Measurements from ENCODE around the gene CLTRN.

Gene CLTRN

GRCh38 chrX:15683193-15683592 lies 18.6 kb upstream of the CLTRN start:
- no peaks in the 10 kb centered on the region for H3K9me3 ChIP-seq (ENCODE audit: control insufficient read depth, insufficient read depth, low read length)
- H3K79me2 ChIP-seq (ENCODE audit: control insufficient read depth, low read length) = peaks cover 54% of the 10 kb centered on the region
- no peak overlapping the region for H3K4me2 ChIP-seq (ENCODE audit: low read length)
- H3K36me3 ChIP-seq (ENCODE audit: control insufficient read depth, low read length) = peaks cover 5% of the 10 kb centered on the region; the same call in 1 of the 2 replicates
- no peaks in the 10 kb centered on the region for H3K9me2 ChIP-seq (replicated peaks; ENCODE audit: control insufficient read depth, low read length)
- no peaks in the 10 kb centered on the region for H3F3A ChIP-seq (ENCODE audit: control insufficient read depth, insufficient read depth)
- no peaks in the 10 kb centered on the region for H4K20me1 ChIP-seq (ENCODE audit: control insufficient read depth, insufficient read depth, low read depth, low read length)
- no peak for TF ChIP-seq CTCF (IDR thresholded peaks at IDR 0.05; ENCODE audit: low read depth, low read length, poor library complexity, severe bottlenecking)
- no peak overlapping the region for H3K4me3 ChIP-seq (ENCODE audit: low read length)
- no peak overlapping the region for H3K27ac ChIP-seq (ENCODE audit: low read depth, low read length)
- no peaks in the 10 kb centered on the region for H3K27me3 ChIP-seq (ENCODE audit: control insufficient read depth, low read length)
- no peaks in the 10 kb centered on the region for H3K4me1 ChIP-seq (ENCODE audit: control insufficient read depth, low read length)

GRCh38 chrX:15681433-15681832 lies 16.8 kb upstream of the CLTRN start:
- Histone ChIP-seq H3K9me3 (ENCODE audit: control insufficient read depth, insufficient read depth, low read length) (no peaks in the 10 kb centered on the region), H3K4me2 (ENCODE audit: low read length) (no peak overlapping the region), H3K4me1 (ENCODE audit: control insufficient read depth, low read length) (peaks cover 11% of the 10 kb centered on the region), H3K36me3 (ENCODE audit: control insufficient read depth, low read length) (0 out of 2 replicates have a peak, but pooled peaks cover 4% of the 10 kb centered on the region), H3K27ac (ENCODE audit: low read depth, low read length) (no peak overlapping the region), H3K4me3 (ENCODE audit: low read length) (no peak overlapping the region), H3F3A (ENCODE audit: control insufficient read depth, insufficient read depth) (no peaks in the 10 kb centered on the region), H3K9me2 (replicated peaks; ENCODE audit: control insufficient read depth, low read length) (no peaks in the 10 kb centered on the region), H4K20me1 (ENCODE audit: control insufficient read depth, insufficient read depth, low read depth, low read length) (no peaks in the 10 kb centered on the region), H3K79me2 (ENCODE audit: control insufficient read depth, low read length) (peaks cover 64% of the 10 kb centered on the region), H3K27me3 (ENCODE audit: control insufficient read depth, low read length) (no peaks in the 10 kb centered on the region)
- TF ChIP-seq EZH2phosphoT487 (IDR thresholded peaks at IDR 0.05; ENCODE audit: borderline replicate concordance, low read length) (no peak), CTCF (IDR thresholded peaks at IDR 0.05; ENCODE audit: low read depth, low read length, poor library complexity, severe bottlenecking) (no peak)

GRCh38 chrX:15680401-15680800 lies 15.8 kb upstream of the CLTRN start:
- Histone ChIP-seq H3K4me2 (ENCODE audit: low read length) (no peak overlapping the region), H3K9me2 (replicated peaks; ENCODE audit: control insufficient read depth, low read length) (no peaks in the 10 kb centered on the region), H3K79me2 (ENCODE audit: control insufficient read depth, low read length) (peaks cover 73% of the 10 kb centered on the region), H3K36me3 (ENCODE audit: control insufficient read depth, low read length) (0 out of 2 replicates have a peak, but pooled peaks cover 4% of the 10 kb centered on the region), H3K9me3 (ENCODE audit: control insufficient read depth, insufficient read depth, low read length) (no peaks in the 10 kb centered on the region), H3K27ac (ENCODE audit: low read depth, low read length) (no peak overlapping the region), H3K4me1 (ENCODE audit: control insufficient read depth, low read length) (peaks cover 12% of the 10 kb centered on the region), H3F3A (ENCODE audit: control insufficient read depth, insufficient read depth) (no peaks in the 10 kb centered on the region), H3K4me3 (ENCODE audit: low read length) (no peak overlapping the region), H3K27me3 (ENCODE audit: control insufficient read depth, low read length) (no peaks in the 10 kb centered on the region), H4K20me1 (ENCODE audit: control insufficient read depth, insufficient read depth, low read depth, low read length) (no peaks in the 10 kb centered on the region)
- TF ChIP-seq EZH2phosphoT487 (IDR thresholded peaks at IDR 0.05; ENCODE audit: borderline replicate concordance, low read length) (no peak), CTCF (IDR thresholded peaks at IDR 0.05; ENCODE audit: low read depth, low read length, poor library complexity, severe bottlenecking) (no peak)

GRCh38 chrX:15679246-15679645 lies 14.6 kb upstream of the CLTRN start:
- Histone ChIP-seq H3K9me2 (replicated peaks; ENCODE audit: control insufficient read depth, low read length) (no peaks in the 10 kb centered on the region), H3K4me2 (ENCODE audit: low read length) (no peak overlapping the region), H3K9me3 (ENCODE audit: control insufficient read depth, insufficient read depth, low read length) (no peaks in the 10 kb centered on the region), H3K27ac (ENCODE audit: low read depth, low read length) (no peak overlapping the region), H3K27me3 (ENCODE audit: control insufficient read depth, low read length) (no peaks in the 10 kb centered on the region), H3K4me1 (ENCODE audit: control insufficient read depth, low read length) (peaks cover 13% of the 10 kb centered on the region), H3K36me3 (ENCODE audit: control insufficient read depth, low read length) (0 out of 2 replicates have a peak, but pooled peaks cover 4% of the 10 kb centered on the region), H4K20me1 (ENCODE audit: control insufficient read depth, insufficient read depth, low read depth, low read length) (no peaks in the 10 kb centered on the region), H3K4me3 (ENCODE audit: low read length) (no peak overlapping the region), H3F3A (ENCODE audit: control insufficient read depth, insufficient read depth) (no peaks in the 10 kb centered on the region), H3K79me2 (ENCODE audit: control insufficient read depth, low read length) (peaks cover 69% of the 10 kb centered on the region)
- TF ChIP-seq EZH2phosphoT487 (IDR thresholded peaks at IDR 0.05; ENCODE audit: borderline replicate concordance, low read length) (no peak), CTCF (IDR thresholded peaks at IDR 0.05; ENCODE audit: low read depth, low read length, poor library complexity, severe bottlenecking) (no peak)
